NCI-H2227 (cell line): Measurements from ENCODE around the gene DPAGT1.
"Not testable (repeated sequence)": the region's sequence is repeated elsewhere in the genome, so short reads cannot be mapped to it uniquely, and the experiment has no call there.

Source experiments
- DNase-seq: peaks from one replicate; lab custom pipeline; 2025; ENCODE audit not compliant: unreplicated experiment; lab: John Stamatoyannopoulos, UW

DPAGT1 gene

DNA sequence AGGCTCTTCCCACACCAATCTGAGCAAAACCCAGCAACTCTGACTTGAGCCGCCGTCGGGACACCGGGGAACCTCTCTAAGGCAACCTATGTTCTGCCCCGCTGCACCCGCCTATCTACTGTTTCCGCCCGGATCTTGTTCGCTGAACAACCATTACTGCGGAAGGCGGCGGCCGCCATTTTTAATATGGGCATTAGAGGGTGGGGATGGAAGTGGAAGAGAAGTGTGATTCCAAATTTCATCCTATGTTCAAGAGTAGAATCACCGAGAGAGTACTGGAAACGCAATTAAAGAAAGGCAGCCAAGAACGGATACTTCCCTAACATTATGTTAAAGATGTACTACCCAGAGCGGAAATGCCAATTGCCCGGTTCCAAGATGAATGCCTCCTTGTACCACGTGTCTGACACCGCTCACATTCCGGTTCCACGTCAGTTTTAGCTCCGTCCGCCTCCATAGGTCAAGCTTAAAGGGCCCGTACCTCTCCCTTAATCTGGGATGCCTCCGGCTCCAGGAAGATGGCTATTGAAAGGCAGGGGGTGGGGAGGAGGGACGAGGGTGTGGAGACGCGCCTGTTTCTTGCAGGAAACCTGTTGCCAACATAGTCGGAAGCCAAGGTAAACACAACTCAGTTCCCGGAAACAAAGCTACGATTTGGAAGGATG, at the start of gene DPAGT1:
Gene DPAGT1 (minus strand): TSS at position 95 of the 665 bp plus-strand sequence. CDS start 198 bp downstream, outside the sequence.
- peak; percentile 94 for DNase-seq

DNA sequence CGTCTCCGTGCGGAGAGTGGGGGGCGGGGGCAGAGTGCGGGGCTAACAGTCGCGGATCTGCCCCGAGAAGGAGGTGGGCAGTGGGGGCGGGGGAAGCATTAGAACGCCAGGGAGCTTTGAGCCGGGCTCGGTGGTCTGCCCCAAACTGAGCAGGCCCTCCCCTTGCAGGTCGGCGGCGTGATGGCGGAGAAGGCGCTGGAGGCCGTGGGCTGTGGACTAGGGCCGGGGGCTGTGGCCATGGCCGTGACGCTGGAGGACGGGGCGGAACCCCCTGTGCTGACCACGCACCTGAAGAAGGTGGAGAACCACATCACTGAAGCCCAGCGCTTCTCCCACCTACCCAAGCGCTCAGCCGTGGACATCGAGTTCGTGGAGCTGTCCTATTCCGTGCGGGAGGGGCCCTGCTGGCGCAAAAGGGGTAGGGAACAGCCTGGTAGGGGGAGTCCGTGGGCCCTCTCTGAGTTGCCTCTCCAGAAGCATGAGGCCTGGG, 48.2 kb upstream of the DPAGT1 start:
- DNase-seq = peak; percentile 37

GRCh38 chr11:119149018-119149785, 47.5 kb upstream of the DPAGT1 start, which contains the start of gene ABCG4:
Gene ABCG4 (plus strand): TSS chr11:119149052. CDS start chr11:119149966, 914 bp downstream.
- peak; percentile 37 for DNase-seq

DNA sequence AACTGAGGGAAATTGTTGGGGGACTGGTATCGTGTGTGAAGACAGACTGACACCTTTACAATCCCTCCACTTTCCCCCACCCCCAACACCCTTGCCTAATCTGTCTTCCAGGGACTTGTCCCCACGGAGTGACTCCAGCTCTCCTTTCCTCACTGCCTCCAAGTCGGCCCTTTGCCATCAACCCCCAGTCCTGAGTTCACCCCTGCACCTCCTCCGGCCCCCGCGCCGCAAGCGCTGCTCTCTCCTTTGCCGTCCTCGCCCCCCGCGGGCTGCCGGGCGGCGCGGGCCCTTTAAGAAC, 47.0 kb upstream of the DPAGT1 start:
- no peak for DNase-seq

DNA sequence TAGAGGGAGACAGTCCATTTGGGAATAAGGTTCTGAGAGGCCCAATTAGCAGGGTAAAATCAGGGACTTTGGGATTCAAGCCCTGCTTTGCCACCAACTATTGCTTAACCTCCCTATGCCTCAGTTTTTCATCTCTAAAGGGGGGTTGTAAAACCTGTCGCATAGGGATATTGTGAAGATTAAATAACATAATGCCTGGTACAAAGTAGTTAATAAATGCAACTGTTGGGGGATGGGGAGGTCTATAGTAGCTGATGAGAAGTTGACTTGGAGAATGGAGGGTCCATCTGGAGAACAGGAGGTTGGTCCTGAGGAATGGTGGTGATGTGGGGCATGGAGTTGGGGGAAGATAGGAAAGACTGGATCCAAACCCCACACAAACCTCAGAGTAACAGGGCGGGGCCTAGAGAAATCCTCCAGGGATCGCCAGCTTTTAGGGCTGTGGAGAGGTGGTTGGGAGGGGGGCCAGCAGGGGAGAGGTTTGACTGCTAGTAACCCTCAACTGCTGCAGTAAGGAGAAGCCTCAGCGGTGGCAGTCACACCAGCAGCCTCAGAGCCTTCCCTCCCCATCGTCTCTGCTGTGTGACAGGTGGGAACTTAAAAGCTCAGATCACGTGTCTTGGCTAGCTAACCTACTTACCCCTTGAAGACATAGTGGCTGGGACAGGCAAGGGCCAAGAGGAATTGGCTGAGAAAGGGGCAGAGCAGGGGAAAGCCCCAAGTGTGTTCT, 46.1 kb upstream of the DPAGT1 start:
- DNase-seq = no peak

DNA sequence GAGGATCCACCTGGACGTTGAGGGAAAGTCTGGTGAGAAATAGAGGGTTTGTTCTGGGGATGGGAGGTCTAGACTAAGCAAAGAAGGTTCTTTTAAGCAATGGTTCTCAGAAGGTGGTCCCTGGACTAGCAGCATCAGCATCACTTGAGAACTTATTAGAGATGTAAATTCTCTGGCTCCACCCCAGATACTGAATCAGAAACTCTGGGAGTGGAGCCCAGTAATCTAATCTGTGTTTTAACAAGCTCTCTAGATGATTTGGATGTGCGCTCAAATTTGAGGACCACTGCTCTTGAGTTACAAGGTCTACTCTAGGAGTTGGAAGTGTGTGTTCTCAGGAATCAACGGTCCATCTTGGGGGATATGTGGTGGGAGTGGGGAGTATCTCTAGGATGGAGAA, 43.9 kb upstream of the DPAGT1 start:
- no peak for DNase-seq

DNA sequence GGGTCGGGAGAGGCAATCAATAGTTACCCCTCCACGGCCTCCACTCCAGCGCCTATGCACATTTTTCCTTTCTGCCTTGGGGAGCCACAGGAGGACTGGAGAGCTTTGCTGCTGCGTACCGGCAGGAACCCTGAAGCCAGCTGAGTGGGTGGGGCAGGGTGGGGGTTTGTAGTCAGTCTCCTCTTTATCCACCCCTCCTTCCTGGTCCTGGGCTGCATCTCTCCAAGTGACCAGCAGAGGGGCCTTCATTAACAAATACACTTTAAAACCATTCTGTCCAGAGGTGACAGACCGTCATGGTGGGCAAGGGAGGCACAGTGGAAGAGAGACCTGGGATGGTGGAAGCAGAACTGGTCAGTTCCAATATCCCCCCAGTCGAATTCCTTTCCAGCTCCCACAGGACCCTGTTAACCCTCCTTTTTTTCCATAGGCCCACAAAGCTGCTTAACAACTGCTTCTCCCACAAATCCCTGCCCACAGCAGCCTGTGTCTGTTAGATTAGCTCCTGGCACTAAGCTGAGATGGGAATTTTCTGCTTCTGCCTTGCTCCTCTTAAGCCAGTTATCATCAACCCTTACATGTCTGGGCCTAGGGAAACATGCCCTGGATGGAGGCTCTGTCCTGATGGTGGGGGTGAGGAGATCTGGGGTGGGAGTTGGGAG, 43.3 kb upstream of the DPAGT1 start:
- peak; percentile 77 for DNase-seq

GRCh38 chr11:119139276-119139675, 37.6 kb upstream of the DPAGT1 start:
- DNase-seq = not testable (repeated sequence)

DNA sequence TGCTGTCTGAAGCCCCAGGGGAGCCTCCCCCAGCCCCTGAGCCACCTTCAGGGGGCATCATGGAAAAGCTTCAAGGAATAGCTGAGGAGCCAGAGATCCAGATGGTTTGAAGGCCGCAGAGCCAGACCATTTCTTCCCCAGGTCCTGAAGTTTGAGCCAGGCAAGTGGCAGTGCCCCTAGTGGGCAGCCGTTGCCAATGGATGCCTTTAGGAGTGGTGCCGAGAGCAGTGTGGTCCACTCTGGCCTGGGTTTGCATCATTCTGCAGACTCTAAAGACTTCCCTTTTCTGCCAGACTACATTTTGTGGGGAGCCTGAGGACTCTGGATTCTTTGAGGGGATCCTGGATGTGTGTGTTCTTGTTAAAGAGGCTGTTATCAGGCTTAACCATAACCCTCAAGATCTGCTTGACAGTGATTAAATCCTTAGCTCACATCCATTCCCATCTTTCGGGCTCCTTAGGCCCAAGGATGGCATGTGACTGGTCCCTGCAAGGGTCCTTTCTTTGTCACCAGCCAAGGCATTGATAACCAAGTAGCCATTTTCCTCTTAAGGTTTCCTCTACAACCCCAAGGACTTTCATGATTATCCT, 32.8 kb upstream of the DPAGT1 start:
- peak; percentile 7 for DNase-seq

DNA sequence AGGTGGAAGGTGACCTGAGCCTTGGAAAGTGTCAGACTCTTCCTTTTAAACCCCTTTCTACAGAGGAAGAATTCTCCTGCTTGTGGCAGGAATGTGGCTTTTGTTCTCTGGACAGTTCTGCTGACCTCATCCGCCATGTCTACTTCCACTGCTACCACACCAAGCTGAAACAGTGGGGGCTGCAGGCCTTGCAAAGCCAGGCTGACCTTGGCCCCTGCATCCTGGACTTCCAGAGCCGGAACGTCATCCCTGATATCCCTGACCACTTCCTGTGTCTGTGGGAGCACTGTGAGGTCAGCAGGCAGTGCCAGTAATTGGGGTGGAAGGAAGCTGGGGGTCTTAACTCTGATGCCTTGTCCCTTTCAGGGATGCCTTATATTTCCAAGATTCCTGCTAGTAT, 29.0 kb upstream of the DPAGT1 start:
- no peak for DNase-seq

DNA sequence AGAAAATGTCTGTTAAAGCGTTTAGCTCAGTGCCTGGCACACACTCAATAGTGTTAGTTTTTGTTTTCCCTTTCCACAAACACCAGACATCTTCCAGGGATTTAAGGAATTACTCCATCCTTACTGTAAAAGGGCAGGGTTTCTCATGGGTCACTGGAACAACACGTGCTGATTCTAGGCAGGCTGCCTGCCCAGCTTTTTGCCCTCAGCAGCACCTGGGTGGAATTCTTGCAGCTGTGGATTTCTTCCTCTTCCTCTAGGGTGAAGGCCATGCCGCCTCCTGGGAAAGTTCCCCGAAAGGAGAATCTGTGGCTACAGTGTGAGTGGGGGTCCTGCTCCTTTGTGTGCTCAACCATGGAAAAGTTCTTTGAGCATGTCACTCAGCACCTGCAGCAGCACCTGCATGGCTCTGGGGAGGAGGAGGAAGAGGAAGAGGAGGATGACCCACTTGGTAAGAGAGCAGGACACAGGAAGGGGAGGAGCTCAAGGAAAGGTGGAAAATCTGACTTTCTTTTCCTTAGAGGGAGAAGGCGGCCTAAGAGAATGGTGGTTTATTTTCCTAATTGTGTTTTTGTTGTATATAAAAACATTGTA, 25.1 kb upstream of the DPAGT1 start:
- no peak for DNase-seq

DNA sequence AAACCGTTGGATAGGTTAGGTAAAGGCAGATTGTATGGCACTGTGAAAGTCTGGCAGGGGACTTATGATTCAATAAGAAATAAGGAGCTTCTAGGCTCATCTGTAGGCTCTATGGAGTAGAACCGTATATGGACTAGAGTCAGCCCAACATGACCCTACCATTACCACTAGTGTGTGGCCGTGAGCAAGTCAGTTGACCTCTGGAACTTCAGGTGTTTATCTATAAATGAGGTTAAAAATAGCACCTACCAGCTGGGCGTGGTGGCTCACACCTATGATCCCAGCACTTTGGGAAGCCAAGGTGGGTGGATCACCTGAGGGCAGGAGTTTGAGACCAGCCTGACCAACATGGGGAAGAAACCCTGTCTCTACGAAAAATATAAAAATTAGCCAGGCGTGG, 24.2 kb upstream of the DPAGT1 start:
- DNase-seq = no peak

- DNase-seq = no peak
These were observed 20.1 kb upstream of the DPAGT1 start for GRCh38 chr11:119121811-119122124.

- DNase-seq = peak; percentile 98
These were observed 19.6 kb upstream of the DPAGT1 start, which contains the start of gene HINFP for GRCh38 chr11:119121008-119121810. Gene HINFP (plus strand): TSS chr11:119121580. CDS start chr11:119126945, 5,365 bp downstream.

GRCh38 chr11:119120639-119121007, 19.0 kb upstream of the DPAGT1 start:
- peak; percentile 59 for DNase-seq

- no peak for DNase-seq
These were observed 17.3 kb upstream of the DPAGT1 start for GRCh38 chr11:119118946-119119345.

DNA sequence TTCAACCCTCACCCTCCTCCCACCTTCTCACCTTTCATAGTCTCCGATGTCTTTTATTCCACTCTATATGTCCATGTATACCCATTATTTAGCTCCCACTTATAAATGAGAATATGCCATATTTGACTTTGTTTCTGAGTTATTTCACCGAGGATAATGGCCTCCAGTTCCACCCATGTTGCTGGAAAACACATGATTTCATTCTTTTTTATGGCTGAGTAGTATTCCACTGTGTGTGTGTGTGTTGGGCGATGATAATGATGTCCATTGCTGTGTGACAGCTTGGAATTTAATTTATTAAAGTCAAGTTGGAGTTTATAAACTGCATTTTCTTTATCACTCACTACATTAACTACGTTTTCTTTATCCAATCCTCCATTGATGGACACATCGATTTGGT, 16.6 kb upstream of the DPAGT1 start:
- DNase-seq = no peak

DNA sequence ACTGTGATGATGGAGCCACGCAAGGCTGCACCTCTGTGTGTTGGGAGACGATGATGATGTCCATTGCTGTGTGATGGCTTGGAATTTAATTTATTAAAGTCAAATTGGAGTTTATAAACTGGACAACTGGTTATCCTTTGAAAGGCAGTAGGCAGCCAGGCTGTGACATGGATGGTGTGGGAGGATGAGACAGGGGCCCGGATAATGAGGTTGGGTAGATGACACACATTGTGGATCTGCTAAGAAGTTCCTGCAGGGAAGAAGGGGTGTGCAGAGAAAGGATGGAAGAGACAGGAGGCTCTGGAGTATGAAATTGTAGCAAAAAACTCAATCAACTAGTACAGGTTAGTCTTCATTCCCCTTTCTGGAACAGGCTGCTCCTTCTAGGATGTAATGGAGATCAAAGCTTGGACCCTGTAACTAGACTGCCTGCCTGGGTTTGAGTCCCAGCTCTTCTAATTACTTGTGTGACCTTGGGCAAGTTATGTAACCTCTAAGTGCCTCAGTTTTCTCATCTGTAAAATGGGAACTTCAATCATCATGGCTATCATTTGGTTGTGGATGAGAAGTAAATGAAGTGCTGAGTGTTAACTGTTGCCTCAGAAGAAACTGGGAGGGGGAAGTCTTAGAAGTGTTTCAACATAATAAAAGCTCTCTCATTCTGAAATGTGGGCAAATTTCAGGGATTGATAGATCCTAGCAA, 15.5 kb upstream of the DPAGT1 start:
- DNase-seq = no peak

DNA sequence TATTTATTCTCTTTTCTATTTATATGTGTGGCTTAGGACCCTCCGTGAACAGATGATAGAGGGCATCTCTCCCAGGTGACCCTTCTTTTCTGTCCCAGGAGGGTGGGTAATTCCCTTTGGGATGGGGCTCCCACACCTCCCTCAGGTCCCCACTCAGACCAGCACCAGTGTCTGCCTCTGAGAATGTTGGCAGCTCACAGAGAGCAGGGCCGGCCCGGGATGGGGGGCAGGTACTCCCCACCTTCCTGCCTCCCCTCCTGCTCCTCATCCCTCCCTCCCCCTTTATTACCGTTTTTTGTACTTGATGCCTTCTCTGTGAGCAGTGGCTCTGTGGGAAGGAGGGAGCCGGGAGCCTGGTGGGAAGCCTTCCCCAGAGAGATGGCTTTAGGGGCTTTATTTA, 14.9 kb upstream of the DPAGT1 start:
- no peak for DNase-seq
